ENCODE results near the gene CDH8.

CDH8 gene, protein sequence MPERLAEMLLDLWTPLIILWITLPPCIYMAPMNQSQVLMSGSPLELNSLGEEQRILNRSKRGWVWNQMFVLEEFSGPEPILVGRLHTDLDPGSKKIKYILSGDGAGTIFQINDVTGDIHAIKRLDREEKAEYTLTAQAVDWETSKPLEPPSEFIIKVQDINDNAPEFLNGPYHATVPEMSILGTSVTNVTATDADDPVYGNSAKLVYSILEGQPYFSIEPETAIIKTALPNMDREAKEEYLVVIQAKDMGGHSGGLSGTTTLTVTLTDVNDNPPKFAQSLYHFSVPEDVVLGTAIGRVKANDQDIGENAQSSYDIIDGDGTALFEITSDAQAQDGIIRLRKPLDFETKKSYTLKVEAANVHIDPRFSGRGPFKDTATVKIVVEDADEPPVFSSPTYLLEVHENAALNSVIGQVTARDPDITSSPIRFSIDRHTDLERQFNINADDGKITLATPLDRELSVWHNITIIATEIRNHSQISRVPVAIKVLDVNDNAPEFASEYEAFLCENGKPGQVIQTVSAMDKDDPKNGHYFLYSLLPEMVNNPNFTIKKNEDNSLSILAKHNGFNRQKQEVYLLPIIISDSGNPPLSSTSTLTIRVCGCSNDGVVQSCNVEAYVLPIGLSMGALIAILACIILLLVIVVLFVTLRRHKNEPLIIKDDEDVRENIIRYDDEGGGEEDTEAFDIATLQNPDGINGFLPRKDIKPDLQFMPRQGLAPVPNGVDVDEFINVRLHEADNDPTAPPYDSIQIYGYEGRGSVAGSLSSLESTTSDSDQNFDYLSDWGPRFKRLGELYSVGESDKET

DNA sequence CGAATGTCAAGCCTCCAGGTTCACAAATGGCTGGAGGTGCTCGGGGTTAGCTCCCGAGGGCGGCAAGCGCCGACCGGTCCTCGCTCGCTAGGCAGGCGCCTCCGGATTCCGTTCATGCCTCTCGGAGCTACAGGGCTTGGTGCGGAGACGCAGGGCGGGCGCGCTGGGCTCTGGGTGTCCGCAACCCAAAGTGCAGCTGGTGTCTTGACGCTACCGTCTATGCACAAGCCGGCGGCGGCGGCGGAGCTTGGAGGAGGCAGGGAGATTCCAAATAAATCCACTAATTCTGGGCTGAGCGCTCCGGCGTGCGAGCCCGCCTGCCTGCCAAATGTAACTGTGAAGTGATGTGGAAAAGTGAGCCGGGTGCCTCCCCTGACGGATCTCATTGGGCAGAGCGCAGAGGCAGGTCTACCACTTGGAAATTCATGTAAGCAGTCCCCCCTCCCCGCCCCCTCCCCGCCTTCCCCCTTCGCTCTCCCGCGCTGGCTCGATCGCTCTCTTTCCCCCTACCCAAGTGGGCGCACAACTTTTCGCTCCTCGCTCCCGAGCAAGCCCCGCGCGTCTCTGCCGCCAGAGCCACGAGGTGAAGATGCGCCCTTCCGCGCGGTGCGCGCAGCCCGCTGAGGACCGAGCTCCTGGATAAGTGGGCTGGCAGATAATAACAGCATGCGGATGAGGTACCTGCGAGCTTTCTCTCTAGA, at the start of gene CDH8:
Gene CDH8 (minus strand): TSS at position 338 of the 701 bp plus-strand sequence. CDS start 15,035 bp downstream, outside the sequence.
- H3K9ac ChIP-seq (ENCODE audit: low read depth, low read length) = no peak within 1 kb of the TSS
- peaks cover 78% of the 10 kb centered on the region for H3K27me3 ChIP-seq (ENCODE audit: control insufficient read depth, insufficient read depth, low read length)

DNA sequence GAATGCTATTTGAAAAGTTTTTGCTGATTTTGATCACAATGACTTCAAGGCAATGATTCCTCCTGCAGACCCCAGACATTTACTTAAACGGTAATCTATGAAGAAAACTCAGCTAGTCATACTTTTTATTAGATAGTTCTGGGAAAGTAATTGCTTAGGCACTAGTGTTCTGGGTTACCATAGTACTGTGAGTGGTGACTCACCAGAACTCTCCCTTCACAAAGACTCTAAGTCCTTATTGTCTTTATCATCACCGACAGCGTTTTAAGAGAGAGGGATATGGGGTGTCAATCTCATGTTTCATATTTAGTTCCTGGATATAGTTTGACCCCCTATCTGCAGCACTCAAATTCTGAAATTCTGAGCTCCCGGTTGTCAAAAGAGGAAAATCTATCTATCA, 43.0 kb upstream of the CDH8 start:
- Histone ChIP-seq H3K9ac (ENCODE audit: low read depth, low read length) (no peak overlapping the region), H3K4me3 (ENCODE audit: low read depth, low read length) (no peak overlapping the region), H3K27me3 (ENCODE audit: control insufficient read depth, insufficient read depth, low read length) (no peaks in the 10 kb centered on the region), H3K36me3 (ENCODE audit: control insufficient read depth, insufficient read depth, low read length) (no peaks in the 10 kb centered on the region), H3K4me1 (ENCODE audit: control insufficient read depth, insufficient read depth, low read length) (no peaks in the 10 kb centered on the region), H3K9me3 (ENCODE audit: control insufficient read depth, insufficient read depth, low read length) (no peaks in the 10 kb centered on the region), H3K27ac (ENCODE audit: low read depth, low read length) (no peak overlapping the region)

More for the DNA sequence above, at the start of gene CDH8:
- Histone ChIP-seq H3K9me3 (ENCODE audit: control insufficient read depth, insufficient read depth, low read length) (no peaks in the 10 kb centered on the region), H3K4me3 (ENCODE audit: low read depth, low read length) (peak within 1 kb of the TSS; percentile 70), H3K4me1 (ENCODE audit: control insufficient read depth, insufficient read depth, low read length) (peaks cover 48% of the 10 kb centered on the region), H3K27ac (ENCODE audit: low read depth, low read length) (no peak within 1 kb of the TSS), H3K36me3 (ENCODE audit: control insufficient read depth, insufficient read depth, low read length) (no peaks in the 10 kb centered on the region)

DNA sequence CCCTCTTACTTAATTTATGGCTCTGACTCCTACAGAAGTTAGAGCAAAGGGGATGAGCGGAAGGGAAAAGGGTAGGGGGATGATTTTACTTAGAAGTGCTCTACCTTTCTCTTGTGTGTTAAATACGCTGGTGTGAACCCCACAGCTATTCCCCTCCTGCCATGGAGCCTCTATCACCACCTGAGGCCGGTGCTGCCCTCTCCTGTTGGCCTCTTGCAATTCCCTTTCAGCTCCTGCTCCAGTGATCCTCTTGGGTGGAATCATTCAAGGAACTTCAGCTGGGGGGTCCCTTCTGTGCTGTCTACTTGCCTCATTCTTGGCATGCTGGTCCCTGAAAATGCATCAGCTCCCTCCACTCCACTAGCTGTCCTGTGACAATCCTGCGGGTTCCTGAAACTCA, 41.8 kb upstream of the CDH8 start:
- Histone ChIP-seq H3K4me1 (ENCODE audit: control insufficient read depth, insufficient read depth, low read length) (no peaks in the 10 kb centered on the region), H3K36me3 (ENCODE audit: control insufficient read depth, insufficient read depth, low read length) (no peaks in the 10 kb centered on the region), H3K4me3 (ENCODE audit: low read depth, low read length) (no peak overlapping the region), H3K27ac (ENCODE audit: low read depth, low read length) (no peak overlapping the region), H3K9ac (ENCODE audit: low read depth, low read length) (no peak overlapping the region), H3K27me3 (ENCODE audit: control insufficient read depth, insufficient read depth, low read length) (no peaks in the 10 kb centered on the region), H3K9me3 (ENCODE audit: control insufficient read depth, insufficient read depth, low read length) (no peaks in the 10 kb centered on the region)

DNA sequence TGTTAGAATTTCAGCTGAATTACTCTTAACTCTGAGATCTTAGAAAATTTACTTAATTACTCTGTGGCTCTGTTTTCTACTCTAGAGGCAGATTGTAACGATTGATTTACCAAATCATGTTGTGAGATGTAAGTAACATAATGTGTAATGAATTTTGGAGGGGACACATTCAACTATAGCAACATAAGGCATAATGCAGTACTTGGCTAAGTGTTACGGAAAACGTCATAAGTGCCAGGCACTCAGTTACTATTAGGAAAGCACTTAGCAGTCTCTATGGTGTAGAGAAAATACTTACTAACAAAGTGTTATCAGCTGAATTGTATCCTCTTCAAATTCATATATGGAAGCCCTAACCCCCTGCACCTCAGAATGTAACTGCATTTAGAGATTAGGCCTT, 40.6 kb upstream of the CDH8 start:
- H3K9me3 ChIP-seq (ENCODE audit: control insufficient read depth, insufficient read depth, low read length) = no peaks in the 10 kb centered on the region
- no peak overlapping the region for H3K27ac ChIP-seq (ENCODE audit: low read depth, low read length)
- no peak overlapping the region for H3K4me3 ChIP-seq (ENCODE audit: low read depth, low read length)
- H3K4me1 ChIP-seq (ENCODE audit: control insufficient read depth, insufficient read depth, low read length) = no peaks in the 10 kb centered on the region
- H3K36me3 ChIP-seq (ENCODE audit: control insufficient read depth, insufficient read depth, low read length) = no peaks in the 10 kb centered on the region
- H3K9ac ChIP-seq (ENCODE audit: low read depth, low read length) = no peak overlapping the region
- no peaks in the 10 kb centered on the region for H3K27me3 ChIP-seq (ENCODE audit: control insufficient read depth, insufficient read depth, low read length)

DNA sequence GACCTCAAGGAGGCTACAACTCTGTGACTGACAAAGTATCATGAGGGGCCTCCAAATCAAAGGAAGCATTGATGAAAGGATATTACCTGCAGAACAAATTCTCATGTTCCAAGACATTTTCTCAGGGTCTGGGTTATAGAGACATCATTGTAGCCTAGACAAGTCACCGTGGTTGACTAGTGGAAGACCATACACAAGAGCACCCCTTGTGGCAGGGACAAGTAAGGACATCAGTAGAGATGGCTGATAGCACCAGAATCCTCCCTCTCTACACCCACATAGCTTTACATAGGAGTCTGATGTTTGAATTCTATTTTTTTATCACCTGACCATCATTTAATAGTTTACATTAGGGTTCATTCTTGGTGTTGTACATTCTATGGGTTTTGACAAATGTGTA, 32.5 kb upstream of the CDH8 start:
- no peaks in the 10 kb centered on the region for H3K36me3 ChIP-seq (ENCODE audit: control insufficient read depth, insufficient read depth, low read length)
- H3K27me3 ChIP-seq (ENCODE audit: control insufficient read depth, insufficient read depth, low read length) = no peaks in the 10 kb centered on the region
- peaks cover 10% of the 10 kb centered on the region for H3K4me1 ChIP-seq (ENCODE audit: control insufficient read depth, insufficient read depth, low read length)
- H3K4me3 ChIP-seq (ENCODE audit: low read depth, low read length) = no peak overlapping the region
- H3K9me3 ChIP-seq (ENCODE audit: control insufficient read depth, insufficient read depth, low read length) = no peaks in the 10 kb centered on the region
- H3K9ac ChIP-seq (ENCODE audit: low read depth, low read length) = no peak overlapping the region
- H3K27ac ChIP-seq (ENCODE audit: low read depth, low read length) = no peak overlapping the region

DNA sequence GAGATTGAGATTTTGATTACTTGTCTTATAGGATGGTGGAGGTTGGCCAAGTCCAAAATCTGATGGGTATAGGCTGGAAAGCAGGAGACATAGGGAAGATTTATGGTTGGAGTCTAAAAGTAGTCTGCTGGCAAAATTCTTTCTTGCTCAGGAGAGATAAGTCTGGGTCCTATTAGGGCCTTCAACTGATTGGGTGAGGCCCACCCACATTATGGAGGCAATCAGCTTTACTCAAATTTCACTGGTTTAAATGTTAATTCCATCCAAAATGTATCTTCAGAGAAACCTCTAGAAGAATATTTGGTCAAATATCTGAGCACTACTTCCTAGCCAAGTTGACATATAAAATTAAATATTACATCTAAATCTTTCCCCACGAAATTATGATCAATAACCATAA, 31.7 kb upstream of the CDH8 start:
- H3K27me3 ChIP-seq (ENCODE audit: control insufficient read depth, insufficient read depth, low read length) = no peaks in the 10 kb centered on the region
- H3K9me3 ChIP-seq (ENCODE audit: control insufficient read depth, insufficient read depth, low read length) = no peaks in the 10 kb centered on the region
- no peak overlapping the region for H3K4me3 ChIP-seq (ENCODE audit: low read depth, low read length)
- H3K27ac ChIP-seq (ENCODE audit: low read depth, low read length) = no peak overlapping the region
- no peaks in the 10 kb centered on the region for H3K36me3 ChIP-seq (ENCODE audit: control insufficient read depth, insufficient read depth, low read length)
- no peak overlapping the region for H3K9ac ChIP-seq (ENCODE audit: low read depth, low read length)
- peaks cover 15% of the 10 kb centered on the region for H3K4me1 ChIP-seq (ENCODE audit: control insufficient read depth, insufficient read depth, low read length)

DNA sequence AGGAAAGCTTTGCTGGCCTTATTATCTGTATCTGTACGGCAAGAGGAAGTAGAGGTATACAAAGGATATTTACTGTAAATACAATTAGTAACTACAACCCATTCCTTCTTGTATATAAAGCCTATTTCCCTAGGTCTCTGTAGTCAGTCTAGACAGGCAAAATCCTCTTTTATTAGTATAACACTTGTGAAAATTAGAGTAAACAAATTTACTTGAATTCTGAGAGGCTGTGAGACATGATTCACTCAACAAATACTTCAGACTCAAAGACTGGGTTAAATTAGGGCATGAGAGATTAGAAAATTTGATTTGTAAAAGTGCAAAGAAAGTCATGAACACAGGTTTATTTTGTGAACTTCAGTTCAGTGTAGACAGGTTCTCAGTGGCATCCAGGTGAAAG, 30.9 kb upstream of the CDH8 start:
- no peak overlapping the region for H3K4me3 ChIP-seq (ENCODE audit: low read depth, low read length)
- H3K9ac ChIP-seq (ENCODE audit: low read depth, low read length) = no peak overlapping the region
- H3K9me3 ChIP-seq (ENCODE audit: control insufficient read depth, insufficient read depth, low read length) = no peaks in the 10 kb centered on the region
- no peaks in the 10 kb centered on the region for H3K36me3 ChIP-seq (ENCODE audit: control insufficient read depth, insufficient read depth, low read length)
- no peaks in the 10 kb centered on the region for H3K27me3 ChIP-seq (ENCODE audit: control insufficient read depth, insufficient read depth, low read length)
- no peak overlapping the region for H3K27ac ChIP-seq (ENCODE audit: low read depth, low read length)
- H3K4me1 ChIP-seq (ENCODE audit: control insufficient read depth, insufficient read depth, low read length) = peaks cover 15% of the 10 kb centered on the region

DNA sequence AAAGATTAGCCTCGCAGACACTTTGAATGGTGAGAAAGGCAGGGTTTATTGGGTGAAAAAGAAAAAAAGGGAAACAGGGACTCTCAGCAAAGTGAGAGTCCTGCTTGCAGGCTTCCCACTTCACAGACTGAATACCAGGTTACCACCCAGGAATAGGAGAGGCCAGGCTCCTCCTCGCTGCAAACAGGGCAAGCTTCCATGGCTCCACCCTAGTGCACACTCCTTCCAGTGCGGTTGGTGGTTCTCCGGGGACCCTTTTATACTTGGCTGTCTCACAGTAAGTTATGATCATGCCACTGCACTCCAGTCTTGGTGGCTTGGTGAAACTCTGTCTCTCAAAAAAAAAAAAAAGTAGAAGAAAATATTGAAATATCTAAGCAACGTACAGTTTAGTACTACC, 30.5 kb upstream of the CDH8 start:
- Histone ChIP-seq H3K4me3 (ENCODE audit: low read depth, low read length) (no peak overlapping the region), H3K9ac (ENCODE audit: low read depth, low read length) (no peak overlapping the region), H3K4me1 (ENCODE audit: control insufficient read depth, insufficient read depth, low read length) (peaks cover 15% of the 10 kb centered on the region), H3K27ac (ENCODE audit: low read depth, low read length) (no peak overlapping the region), H3K9me3 (ENCODE audit: control insufficient read depth, insufficient read depth, low read length) (no peaks in the 10 kb centered on the region), H3K27me3 (ENCODE audit: control insufficient read depth, insufficient read depth, low read length) (no peaks in the 10 kb centered on the region), H3K36me3 (ENCODE audit: control insufficient read depth, insufficient read depth, low read length) (no peaks in the 10 kb centered on the region)

DNA sequence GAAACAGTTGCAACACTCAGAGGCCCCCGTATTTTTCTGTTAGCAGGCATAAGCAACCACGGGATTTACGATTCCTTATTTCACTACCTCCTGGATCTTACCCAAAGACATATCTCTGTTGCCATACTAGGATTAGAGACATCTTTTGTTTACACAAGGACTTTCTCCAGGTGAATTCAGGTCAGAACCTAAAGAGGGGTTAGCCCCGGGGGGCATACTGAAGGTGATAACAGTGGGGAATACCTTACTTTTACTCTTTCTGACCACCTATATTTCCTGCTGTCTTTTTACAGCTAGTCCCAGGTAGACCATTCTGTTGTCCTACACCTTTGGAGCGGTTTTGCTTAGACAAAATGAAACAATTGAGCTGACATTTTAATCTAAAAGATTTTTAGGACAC, 27.9 kb upstream of the CDH8 start:
- H3K27me3 ChIP-seq (ENCODE audit: control insufficient read depth, insufficient read depth, low read length) = no peaks in the 10 kb centered on the region
- no peaks in the 10 kb centered on the region for H3K9me3 ChIP-seq (ENCODE audit: control insufficient read depth, insufficient read depth, low read length)
- peaks cover 18% of the 10 kb centered on the region for H3K4me1 ChIP-seq (ENCODE audit: control insufficient read depth, insufficient read depth, low read length)
- peak overlapping the region; percentile 29 for H3K27ac ChIP-seq (ENCODE audit: low read depth, low read length)
- no peak overlapping the region for H3K4me3 ChIP-seq (ENCODE audit: low read depth, low read length)
- no peaks in the 10 kb centered on the region for H3K36me3 ChIP-seq (ENCODE audit: control insufficient read depth, insufficient read depth, low read length)
- H3K9ac ChIP-seq (ENCODE audit: low read depth, low read length) = no peak overlapping the region

DNA sequence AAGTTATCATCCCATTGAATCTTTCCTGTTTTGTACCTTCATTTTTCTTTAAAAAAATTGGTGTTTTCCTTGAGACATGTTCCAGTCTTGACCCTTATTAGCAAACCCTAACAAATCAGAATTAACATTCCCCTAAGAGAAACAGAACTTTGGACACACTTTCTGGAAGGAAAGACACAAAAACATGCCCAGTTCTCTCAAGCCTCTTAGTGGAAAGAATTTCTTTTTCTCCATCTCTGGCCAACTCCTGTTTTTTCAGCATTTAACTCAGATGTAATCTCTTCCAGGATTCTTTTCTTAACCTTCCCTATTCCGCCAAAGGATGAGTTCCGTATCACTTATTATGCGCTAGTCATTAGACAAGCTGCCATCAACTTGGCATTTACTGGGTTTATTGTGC, 23.9 kb upstream of the CDH8 start:
- peaks cover 37% of the 10 kb centered on the region for H3K4me1 ChIP-seq (ENCODE audit: control insufficient read depth, insufficient read depth, low read length)
- H3K4me3 ChIP-seq (ENCODE audit: low read depth, low read length) = no peak overlapping the region
- H3K27me3 ChIP-seq (ENCODE audit: control insufficient read depth, insufficient read depth, low read length) = no peaks in the 10 kb centered on the region
- no peaks in the 10 kb centered on the region for H3K36me3 ChIP-seq (ENCODE audit: control insufficient read depth, insufficient read depth, low read length)
- no peak overlapping the region for H3K9ac ChIP-seq (ENCODE audit: low read depth, low read length)
- H3K27ac ChIP-seq (ENCODE audit: low read depth, low read length) = no peak overlapping the region
- H3K9me3 ChIP-seq (ENCODE audit: control insufficient read depth, insufficient read depth, low read length) = no peaks in the 10 kb centered on the region

DNA sequence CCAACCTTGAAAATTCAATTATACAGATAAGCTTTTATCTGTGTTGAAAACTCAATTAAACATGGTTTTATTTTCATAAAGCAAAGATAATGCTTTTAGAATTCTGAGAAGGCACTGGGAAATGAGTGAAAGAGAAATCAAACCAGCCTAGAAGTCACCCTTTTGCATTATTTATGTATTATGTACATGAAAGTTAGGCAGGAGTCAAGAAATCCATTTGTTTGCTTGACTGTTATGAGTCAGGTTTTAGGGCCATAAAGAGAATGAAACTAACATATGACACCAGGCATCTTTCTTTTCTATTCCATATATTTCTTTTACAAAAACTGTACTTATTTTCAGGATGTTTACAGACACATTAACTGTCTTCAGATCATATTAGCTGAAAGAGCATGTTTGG, 23.3 kb upstream of the CDH8 start:
- Histone ChIP-seq H3K9me3 (ENCODE audit: control insufficient read depth, insufficient read depth, low read length) (no peaks in the 10 kb centered on the region), H3K9ac (ENCODE audit: low read depth, low read length) (no peak overlapping the region), H3K4me1 (ENCODE audit: control insufficient read depth, insufficient read depth, low read length) (peaks cover 35% of the 10 kb centered on the region), H3K4me3 (ENCODE audit: low read depth, low read length) (no peak overlapping the region), H3K27me3 (ENCODE audit: control insufficient read depth, insufficient read depth, low read length) (no peaks in the 10 kb centered on the region), H3K27ac (ENCODE audit: low read depth, low read length) (no peak overlapping the region), H3K36me3 (ENCODE audit: control insufficient read depth, insufficient read depth, low read length) (no peaks in the 10 kb centered on the region)

Data from HUES48 (cell line).